IMR-90 (cell line): ENCODE data around the gene SRCIN1.

ENCODE experiments used
- BHLHE40 ChIP-seq: fragments of 150-350 bp; IDR thresholded peaks from 2 replicates; pipeline ENCODE4 v1.6.1; 2016; ENCODE audit warnings: mild to moderate bottlenecking, low read depth, low read length
- FOS ChIP-seq: fragments of 150-350 bp; IDR thresholded peaks from 2 replicates; pipeline ENCODE4 v1.6.1; 2016; ENCODE audit warnings: low read depth, low read length
- MXI1 ChIP-seq: IDR thresholded peaks from 2 replicates; pipeline ENCODE4 v1.6.1; 2012; ENCODE audit warnings: low read depth, mild to moderate bottlenecking, low read length, moderate library complexity, borderline replicate concordance
- POLR2A ChIP-seq: IDR thresholded peaks from 2 replicates; pipeline ENCODE4 v1.6.1; 2012; ENCODE audit warnings: mild to moderate bottlenecking, low read depth, low read length
- USF2 ChIP-seq: fragments of 150-350 bp; IDR thresholded peaks from 2 replicates; pipeline ENCODE4 v1.6.1; 2017; ENCODE audit warnings: mild to moderate bottlenecking, antibody characterized with exemption, low read length, low read depth

DNA sequence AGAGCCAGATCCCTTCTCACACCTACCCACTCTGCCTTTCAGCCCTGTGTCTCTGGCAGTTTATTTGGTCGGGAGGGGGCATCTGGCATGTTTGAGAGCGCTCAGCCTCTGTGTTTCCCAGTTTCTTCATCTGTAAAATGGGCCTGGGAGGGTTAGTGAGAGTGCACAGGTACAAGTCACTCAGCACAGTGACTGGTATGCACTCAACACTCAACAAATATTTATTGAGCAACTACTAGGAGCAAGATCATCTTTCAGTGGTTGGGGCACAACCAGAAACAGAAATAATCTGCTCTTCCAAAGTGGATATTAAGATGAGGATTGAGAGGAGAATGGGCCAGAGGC lies 13.7 kb upstream of the SRCIN1 start:
- TF ChIP-seq MXI1, result no peak
- TF ChIP-seq USF2, result no peak
- no peak for TF ChIP-seq FOS
- TF ChIP-seq BHLHE40, result no peak
- TF ChIP-seq POLR2A, result no peak
